GM19397 (cell line): ENCODE measurements around the gene MGAM2.

Source experiments
- ATAC-seq: cut with Tn5 transposase; IDR thresholded peaks from one replicate; pipeline ENCODE4 v1.9.1; 2021; ENCODE audit warnings: mild to moderate bottlenecking, moderate library complexity; ENCODE audit not compliant: unreplicated experiment

The MGAM2 gene

GRCh38 chr7:142257958-142258357 lies 146.4 kb downstream of the MGAM2 start, which contains the start of gene PRSS58:
PRSS58 (minus strand) TSS chr7:142258058; CDS start chr7:142257707, 351 bp downstream.
- no peak for ATAC-seq

GRCh38 chr7:142263598-142264380 lies 152.3 kb downstream of the MGAM2 start:
- ATAC-seq, result no peak
